HG03159 (cell line): Measurements from ENCODE around the gene CCDC192.
A peak's percentile ranks its signal among the peaks of the same experiment; 100 is the strongest.

Experiments used
- ATAC-seq: cut with Tn5 transposase; IDR thresholded peaks from one replicate; pipeline ENCODE4 v1.9.1; 2021; ENCODE audit warnings: mild to moderate bottlenecking, moderate library complexity; ENCODE audit not compliant: unreplicated experiment

The CCDC192 gene

GRCh38 chr5:127805448-127805847, 102.3 kb downstream of the CCDC192 start:
- ATAC-seq = no peak

- ATAC-seq = no peak
These were observed 103.6 kb downstream of the CCDC192 start for GRCh38 chr5:127806776-127807175.

- ATAC-seq = no peak
These were observed 106.3 kb downstream of the CCDC192 start for GRCh38 chr5:127809533-127809932.

- ATAC-seq = no peak
These were observed 106.8 kb downstream of the CCDC192 start for GRCh38 chr5:127810017-127810416.

- ATAC-seq = no peak
These were observed 107.7 kb downstream of the CCDC192 start for GRCh38 chr5:127810707-127811490.

- no peak for ATAC-seq
These were observed 109.4 kb downstream of the CCDC192 start for GRCh38 chr5:127812570-127812969.

- ATAC-seq = no peak
These were observed 110.7 kb downstream of the CCDC192 start for GRCh38 chr5:127813633-127814587.

GRCh38 chr5:127814588-127814973, 111.4 kb downstream of the CCDC192 start:
- no peak for ATAC-seq

GRCh38 chr5:127820910-127821553, 117.8 kb downstream of the CCDC192 start:
- peak; percentile 95 for ATAC-seq

- no peak for ATAC-seq
These were observed 118.7 kb downstream of the CCDC192 start for GRCh38 chr5:127821896-127822295.

GRCh38 chr5:127824126-127824525, 120.9 kb downstream of the CCDC192 start:
- no peak for ATAC-seq

GRCh38 chr5:127826011-127826410, 122.8 kb downstream of the CCDC192 start:
- ATAC-seq = no peak

- no peak for ATAC-seq
These were observed 124.3 kb downstream of the CCDC192 start for GRCh38 chr5:127827451-127827850.

GRCh38 chr5:127830157-127830556, 127.0 kb downstream of the CCDC192 start:
- no peak for ATAC-seq

- no peak for ATAC-seq
These were observed 127.8 kb downstream of the CCDC192 start for GRCh38 chr5:127830829-127831598.

GRCh38 chr5:127832067-127832466, 128.9 kb downstream of the CCDC192 start:
- ATAC-seq = no peak

- ATAC-seq = peak; percentile 69
These were observed 130.9 kb downstream of the CCDC192 start for GRCh38 chr5:127834094-127834531.

GRCh38 chr5:127834554-127834953, 131.4 kb downstream of the CCDC192 start:
- no peak for ATAC-seq

- no peak for ATAC-seq
These were observed 135.5 kb downstream of the CCDC192 start for GRCh38 chr5:127838661-127839060.

GRCh38 chr5:127839072-127839471, 135.9 kb downstream of the CCDC192 start:
- no peak for ATAC-seq
